Left kidney (tissue), 8 donors: ENCODE measurements around the gene LTO1. TPM values are rescaled to one million over a fixed set of nuclear protein-coding genes. Genes with fewer than 3 reads are reported as not detected.
A peak's percentile ranks its signal among the peaks of the same experiment; 100 is the strongest.

Experiments used
- DNase-seq: peaks from one replicate; pipeline ENCODE4 v3.0.0-alpha.2; 2013
- long read RNA-seq, 8 donors: transcript quantifications; one replicate each; lab custom pipeline, GENCODE V29; 2026
- polyA plus RNA-seq: library from polyadenylated mRNA; unstranded; fragments of 120-200 nt; gene quantifications from one replicate; pipeline ENCODE4 v1.2.1, GENCODE V29; 2013; ENCODE audit not compliant: insufficient read length

Gene LTO1, protein sequence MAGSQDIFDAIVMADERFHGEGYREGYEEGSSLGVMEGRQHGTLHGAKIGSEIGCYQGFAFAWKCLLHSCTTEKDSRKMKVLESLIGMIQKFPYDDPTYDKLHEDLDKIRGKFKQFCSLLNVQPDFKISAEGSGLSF
- polyA plus RNA-seq: 36.9 TPM
- long read RNA-seq, donor 1, partial matches to known transcripts: 0 of 4 reads
- long read RNA-seq, donor 1, other reads (novel, unspliced or antisense): 0 of 4 reads
- long read RNA-seq, donor 2, partial matches to known transcripts: 5 of 9 reads
- long read RNA-seq, donor 2, other reads (novel, unspliced or antisense): 0 of 9 reads
- long read RNA-seq, donor 3, partial matches to known transcripts: 0 of 2 reads
- long read RNA-seq, donor 3, other reads (novel, unspliced or antisense): 0 of 2 reads
- long read RNA-seq, donor 4, partial matches to known transcripts: 0 of 1 reads
- long read RNA-seq, donor 4, other reads (novel, unspliced or antisense): 0 of 1 reads
- long read RNA-seq, donor 5, partial matches to known transcripts: 0 of 4 reads
- long read RNA-seq, donor 5, other reads (novel, unspliced or antisense): 0 of 4 reads
- long read RNA-seq, donor 6, partial matches to known transcripts: 148 of 152 reads
- long read RNA-seq, donor 6, other reads (novel, unspliced or antisense): 0 of 152 reads
- long read RNA-seq, donor 7, partial matches to known transcripts: 0 of 8 reads
- long read RNA-seq, donor 7, other reads (novel, unspliced or antisense): 0 of 8 reads
- long read RNA-seq, donor 8, partial matches to known transcripts: 0 of 2 reads
- long read RNA-seq, donor 8, other reads (novel, unspliced or antisense): 0 of 2 reads

- peak; percentile 95 for DNase-seq
Observed at GRCh38 chr11:69674886-69675714, at the start of gene LTO1. Gene LTO1 (minus strand): TSS chr11:69675353. CDS start chr11:69675239, 114 bp downstream.

GRCh38 chr11:69721745-69722144, 46.6 kb upstream of the LTO1 start:
- no peak for DNase-seq

DNA sequence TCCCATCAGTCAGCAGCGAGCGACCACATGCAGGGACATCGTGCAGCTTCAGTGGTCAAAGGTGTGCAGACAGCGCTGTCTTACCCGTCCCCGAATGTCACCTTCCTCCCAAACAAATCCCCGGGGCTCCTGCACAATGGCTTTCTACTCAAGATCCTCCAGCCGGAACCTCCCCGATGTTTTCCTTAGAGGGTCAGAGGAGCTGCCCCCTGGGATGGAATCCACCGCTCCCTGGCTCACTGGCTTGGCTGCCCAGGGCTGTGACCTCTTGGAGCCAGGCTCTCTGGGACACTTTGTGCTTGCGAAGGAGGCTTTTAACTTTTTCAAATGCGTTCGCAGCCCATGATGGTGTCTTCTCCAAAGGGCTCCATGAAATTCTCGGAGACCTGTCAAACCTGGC, 46.0 kb upstream of the LTO1 start:
- no peak for DNase-seq

DNA sequence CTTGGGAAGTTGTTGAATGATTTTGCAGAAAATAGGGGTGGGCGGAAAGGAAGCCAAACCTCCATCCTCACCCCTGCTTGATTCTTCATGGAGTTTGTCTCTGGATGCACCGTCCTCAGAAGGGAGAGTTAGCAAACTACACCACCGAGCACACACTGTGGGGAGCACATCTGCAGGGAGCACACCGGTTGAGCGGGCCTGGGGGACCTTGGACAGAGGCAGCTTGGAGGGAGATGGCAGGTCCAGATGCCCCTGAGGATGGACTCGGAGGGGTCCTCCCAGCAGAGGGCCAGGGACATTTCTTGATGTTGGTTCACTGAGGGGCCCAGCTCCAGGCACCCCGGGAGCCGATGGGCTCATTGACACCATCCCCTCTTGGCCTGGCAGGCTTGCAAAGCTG, 43.8 kb upstream of the LTO1 start:
- no peak for DNase-seq

GRCh38 chr11:69718147-69718546, 43.0 kb upstream of the LTO1 start:
- DNase-seq: no peak

DNA sequence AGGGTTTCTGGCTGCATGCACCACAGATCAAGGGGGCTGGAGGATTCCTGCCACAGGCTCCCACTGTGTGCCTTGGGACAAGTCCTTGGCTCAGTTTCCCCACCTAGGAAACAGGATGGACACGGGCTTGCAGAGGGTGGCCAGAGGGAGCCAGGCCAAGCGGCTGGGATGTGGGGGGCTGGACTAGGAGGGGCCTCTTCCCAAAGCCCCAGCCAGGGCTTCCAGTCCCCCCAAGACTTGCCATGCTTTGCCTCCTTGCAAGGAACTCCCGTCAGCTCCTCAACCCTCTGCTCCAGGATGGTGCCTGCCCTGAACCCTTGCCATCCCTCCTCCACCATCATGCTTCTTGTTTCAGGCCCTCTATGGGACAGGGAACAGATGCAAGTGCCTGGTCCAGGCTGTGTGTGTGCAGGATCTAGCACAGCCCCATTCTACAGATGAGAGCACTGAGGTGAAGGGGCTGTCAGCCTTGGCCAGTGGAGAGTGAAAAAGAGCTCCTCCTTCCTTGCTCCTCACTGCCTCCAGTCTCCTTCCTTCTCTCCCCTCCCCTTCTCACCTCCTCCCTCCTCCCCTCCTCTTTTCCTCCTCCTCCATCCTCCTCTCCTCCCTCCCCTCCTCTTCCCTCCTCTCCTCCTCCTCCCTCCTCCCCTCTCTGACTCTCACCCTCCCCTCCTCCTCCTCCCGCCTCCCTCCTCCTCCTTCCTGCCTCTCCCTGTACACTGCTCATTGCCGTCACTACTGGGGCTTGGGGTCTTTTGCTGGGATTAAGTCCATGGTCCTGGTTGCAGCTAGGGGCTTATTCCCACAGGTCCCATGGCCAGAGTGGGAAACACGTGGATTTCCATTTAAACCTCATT, 42.0 kb upstream of the LTO1 start:
- no peak for DNase-seq

- DNase-seq: no peak
Observed at GRCh38 chr11:69716099-69716498, 40.9 kb upstream of the LTO1 start.

DNA sequence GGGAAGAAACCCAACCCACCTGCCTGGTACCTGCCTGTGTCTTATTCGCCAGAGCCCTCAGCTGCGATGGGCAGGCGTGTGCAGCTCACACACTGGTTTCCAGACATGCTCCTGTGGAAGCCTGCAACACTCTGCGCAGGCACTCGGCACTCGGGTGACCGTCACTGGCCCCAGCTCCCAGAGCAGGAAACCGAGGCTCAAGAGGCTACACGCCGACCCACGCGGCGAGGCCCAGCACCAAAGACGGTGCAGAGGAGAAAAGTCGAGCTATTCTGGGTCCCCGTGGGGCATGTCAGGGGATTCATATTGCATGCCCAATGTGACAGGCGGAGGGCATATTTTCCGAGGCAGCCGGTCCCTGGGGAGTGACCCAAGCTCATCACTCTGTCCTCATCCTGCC, 40.3 kb upstream of the LTO1 start:
- DNase-seq: no peak

DNA sequence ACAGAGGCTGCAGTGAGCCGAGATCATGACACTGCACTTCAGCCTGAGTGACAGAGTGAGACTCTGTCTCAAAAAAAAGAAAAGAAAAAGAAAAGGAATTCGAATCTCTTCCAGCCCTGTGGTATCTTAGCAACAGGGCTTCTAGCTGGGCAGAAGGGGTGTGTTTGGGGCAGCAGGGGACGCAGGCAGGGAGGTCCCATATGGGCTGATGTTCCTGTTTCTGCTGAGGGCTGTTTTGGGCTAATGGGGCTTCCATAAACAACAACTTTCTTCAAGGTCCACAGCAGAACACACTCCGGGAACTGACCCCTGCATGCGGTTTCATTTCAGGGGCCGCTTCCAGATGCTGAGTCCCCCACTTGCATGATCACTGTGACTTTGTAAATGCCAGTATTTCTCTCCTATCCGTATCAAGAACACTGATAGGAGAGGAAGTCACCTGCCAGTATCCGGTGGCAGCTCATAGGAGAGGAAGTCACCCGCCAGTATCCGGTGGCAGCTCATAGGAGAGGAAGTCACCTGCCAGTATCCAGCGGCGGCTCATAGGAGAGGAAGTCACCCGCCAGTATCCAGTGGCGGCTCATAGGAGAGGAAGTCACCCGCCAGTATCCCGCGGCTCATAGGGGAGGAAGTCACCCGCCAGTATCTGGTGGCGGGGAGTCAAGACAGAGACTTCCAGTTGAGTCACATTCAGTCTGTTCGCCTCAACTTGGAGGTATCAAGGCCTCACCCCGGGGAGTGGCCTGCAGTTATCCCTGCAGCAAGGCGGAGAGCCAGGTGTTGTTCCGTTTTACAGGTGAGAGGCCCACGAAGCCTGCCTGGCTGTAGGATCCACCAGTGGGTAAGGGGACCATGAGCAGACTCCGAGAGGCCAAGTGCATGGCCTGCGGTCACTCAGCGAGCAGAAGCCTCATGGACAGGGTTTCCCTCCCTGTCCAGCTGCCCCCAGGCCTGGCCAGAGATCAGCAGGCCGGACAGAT, 37.0 kb upstream of the LTO1 start:
- DNase-seq: no peak

DNA sequence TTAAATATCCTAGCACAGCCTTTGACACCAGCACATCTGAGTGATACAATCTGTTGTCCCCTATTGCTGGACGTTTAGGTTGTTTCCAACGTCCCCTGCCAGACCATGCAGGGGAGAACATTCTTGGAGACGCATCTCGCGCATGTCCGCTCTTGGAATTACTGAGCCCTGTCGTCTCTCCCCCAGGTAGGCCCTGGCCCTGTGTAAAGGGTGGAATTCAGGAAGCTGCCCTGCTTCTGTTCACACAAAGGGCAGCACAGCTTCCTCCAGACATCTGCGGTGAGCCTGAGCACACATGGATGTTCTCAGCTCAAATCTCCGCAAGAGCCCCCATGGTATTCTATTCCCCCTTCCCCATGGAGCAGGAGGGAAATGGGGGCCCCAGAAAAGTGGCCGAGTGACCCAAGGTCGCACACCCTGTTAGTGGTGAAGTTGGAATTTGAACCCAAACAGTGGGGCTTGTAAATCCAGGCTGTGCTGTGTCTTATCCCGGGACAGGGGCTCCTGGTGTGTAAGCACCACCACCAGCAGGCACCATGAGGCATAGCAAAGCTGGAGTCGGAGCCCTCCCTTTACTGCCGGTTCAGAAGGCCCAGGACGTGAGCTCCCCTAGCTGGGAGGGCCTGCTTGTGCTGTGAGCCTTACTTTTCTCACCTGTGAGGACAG, 33.7 kb upstream of the LTO1 start:
- DNase-seq: no peak

DNA sequence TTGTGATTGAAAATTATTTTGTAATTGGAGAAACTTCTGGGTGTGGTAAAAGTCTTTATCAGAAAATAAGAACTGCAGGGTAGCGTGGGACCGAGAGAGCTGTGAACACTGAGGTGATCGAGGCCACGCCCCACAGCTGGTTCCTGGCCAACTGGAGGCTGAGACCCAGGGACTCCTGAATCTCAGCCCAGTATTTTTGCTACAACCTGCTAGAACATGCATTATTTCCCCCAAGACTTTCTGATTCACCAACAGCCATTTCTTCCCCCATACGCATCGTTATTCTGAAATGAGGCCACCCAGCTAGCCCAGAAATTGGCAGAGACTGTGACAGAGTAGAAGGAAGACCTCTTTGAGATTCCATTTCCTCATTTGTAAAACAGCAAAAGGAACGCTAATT, 32.0 kb upstream of the LTO1 start:
- no peak for DNase-seq

GRCh38 chr11:69705901-69706787, 31.0 kb upstream of the LTO1 start:
- DNase-seq: no peak

GRCh38 chr11:69705351-69705811, 30.2 kb upstream of the LTO1 start:
- no peak for DNase-seq

DNA sequence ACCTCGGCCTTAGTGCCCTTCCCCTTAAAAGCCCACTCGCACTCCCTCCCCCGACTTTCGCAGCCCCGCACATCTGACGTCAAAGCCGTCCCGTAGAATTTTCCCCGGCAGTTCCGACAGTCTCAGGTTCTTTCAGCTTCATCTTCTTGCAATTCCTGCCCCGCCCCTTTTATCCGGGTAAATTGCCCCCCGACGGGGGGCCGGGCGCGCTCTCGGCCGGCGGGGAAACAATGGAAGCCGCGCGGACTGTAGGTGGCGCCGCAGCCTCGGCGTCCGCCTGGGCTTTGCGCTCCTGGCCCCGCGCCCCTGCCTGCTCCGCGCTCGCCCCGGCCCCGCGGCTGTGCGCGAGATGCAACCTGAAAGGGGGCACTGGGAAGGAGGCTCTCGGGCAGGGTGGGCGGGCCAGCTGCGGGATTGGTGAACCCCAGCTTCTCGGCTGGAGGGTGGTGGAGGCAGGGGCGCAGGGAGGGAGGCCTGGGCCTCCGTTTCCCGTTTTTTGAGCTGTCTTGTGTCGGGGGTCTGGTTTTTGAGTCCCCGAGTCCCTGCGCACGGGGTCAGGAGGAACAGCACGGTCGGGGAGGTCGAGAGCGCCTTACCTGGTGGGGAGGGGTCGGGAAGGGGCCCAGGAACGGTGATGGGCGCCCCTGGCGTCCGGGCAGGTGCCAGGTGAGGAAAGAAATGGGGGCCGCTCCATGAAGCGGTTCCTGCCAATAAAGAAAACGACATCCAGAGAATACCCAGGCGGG, 29.5 kb upstream of the LTO1 start:
- no peak for DNase-seq

DNA sequence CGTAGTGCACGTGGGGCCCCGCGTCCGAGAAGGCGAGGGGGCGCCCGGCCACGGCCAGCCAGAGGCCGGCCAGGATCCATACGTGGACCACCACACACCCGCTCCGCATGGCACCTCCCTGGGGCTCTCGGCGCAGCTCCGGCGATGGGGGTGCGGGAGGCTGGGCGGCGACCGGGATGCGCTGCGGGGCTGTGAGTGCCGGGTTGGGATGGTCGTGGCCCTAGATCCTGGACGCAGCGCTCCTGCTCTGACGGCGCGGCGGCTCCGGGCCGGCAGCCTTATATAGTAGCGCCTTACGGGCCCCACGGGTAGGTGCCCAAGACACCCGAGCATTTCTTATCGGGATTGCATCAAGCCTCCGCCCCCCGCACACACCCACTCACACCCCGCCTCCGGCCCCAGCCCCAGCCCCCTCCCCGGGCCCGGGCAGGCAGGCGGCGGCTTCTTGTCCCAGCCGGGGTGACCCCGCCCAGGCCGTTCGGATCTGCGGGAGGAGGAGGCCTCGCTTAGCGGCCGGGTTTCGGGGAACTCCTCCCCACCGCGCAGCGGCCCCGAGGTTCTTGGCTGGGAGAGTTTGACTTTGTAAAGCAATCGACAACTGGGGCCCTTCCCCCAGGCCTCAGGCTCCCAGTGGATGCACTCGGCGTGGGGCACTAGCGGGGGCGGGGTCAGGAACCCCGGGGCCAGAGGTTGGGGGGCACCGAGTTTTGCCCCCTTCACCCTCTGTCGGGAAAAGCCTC, 28.8 kb upstream of the LTO1 start, which contains the start of gene FGF19:
TSS of gene FGF19 (minus strand) at position 255 of the 740 bp plus-strand sequence. CDS start at position 109, 146 bp downstream.
- no peak for DNase-seq

GRCh38 chr11:69703453-69703767, 28.3 kb upstream of the LTO1 start:
- DNase-seq: no peak
